Sigmoid colon (tissue), 3 donors: ENCODE data around the gene KCTD20.

Source experiments
- POLR2A ChIP-seq, 2 donors: fragments of 450-650 bp; IDR thresholded peaks; one replicate each; pipeline ENCODE4 v1.6.1; 2016; ENCODE audit warnings: antibody characterized with exemption in 2 of 2, mild to moderate bottlenecking in 2 of 2, moderate library complexity in 2 of 2
- TF ChIP-seq, protein P1 (sequence below), 4 experiments: fragments of 450-650 bp in 3 of 4; fragments of 200-600 bp in 1 of 4; IDR thresholded peaks; one replicate each; pipeline ENCODE4 v1.5.1; 2016 to 2019; ENCODE audit warnings: antibody characterized with exemption in 4 of 4, mild to moderate bottlenecking in 3 of 4, moderate library complexity in 2 of 4

DNA sequence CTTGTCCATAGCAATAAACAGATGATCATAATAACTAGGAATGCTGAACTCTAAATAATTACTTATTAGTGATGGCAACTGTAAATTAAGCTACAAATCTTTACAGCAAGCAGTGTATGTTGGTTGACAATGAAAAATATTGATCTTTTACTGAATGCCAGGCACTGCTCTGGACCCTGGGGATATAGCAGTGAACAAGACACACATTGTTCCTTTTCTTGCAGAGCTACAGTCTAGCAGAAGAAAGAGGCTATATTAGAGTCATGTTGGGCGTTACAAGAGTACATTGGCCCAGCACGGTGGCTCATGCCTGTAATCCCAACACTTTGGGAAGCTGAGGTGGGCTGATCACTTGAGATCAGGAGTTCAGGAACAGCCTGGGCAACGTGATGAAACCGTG lies 11.6 kb upstream of the KCTD20 start:
- TF ChIP-seq, protein P1, sequence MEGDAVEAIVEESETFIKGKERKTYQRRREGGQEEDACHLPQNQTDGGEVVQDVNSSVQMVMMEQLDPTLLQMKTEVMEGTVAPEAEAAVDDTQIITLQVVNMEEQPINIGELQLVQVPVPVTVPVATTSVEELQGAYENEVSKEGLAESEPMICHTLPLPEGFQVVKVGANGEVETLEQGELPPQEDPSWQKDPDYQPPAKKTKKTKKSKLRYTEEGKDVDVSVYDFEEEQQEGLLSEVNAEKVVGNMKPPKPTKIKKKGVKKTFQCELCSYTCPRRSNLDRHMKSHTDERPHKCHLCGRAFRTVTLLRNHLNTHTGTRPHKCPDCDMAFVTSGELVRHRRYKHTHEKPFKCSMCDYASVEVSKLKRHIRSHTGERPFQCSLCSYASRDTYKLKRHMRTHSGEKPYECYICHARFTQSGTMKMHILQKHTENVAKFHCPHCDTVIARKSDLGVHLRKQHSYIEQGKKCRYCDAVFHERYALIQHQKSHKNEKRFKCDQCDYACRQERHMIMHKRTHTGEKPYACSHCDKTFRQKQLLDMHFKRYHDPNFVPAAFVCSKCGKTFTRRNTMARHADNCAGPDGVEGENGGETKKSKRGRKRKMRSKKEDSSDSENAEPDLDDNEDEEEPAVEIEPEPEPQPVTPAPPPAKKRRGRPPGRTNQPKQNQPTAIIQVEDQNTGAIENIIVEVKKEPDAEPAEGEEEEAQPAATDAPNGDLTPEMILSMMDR (IDR thresholded peaks at IDR 0.05): no peak
- TF ChIP-seq POLR2A (IDR thresholded peaks at IDR 0.05): no peak
